ENCODE results near the gene NR2C2AP. TPM values are rescaled to one million over a fixed set of nuclear protein-coding genes. Genes with fewer than 3 reads are reported as not detected.

NR2C2AP gene
- total RNA-seq, 4 donors from 2014 or later, result 5.0 to 11.6 (median 8.7) TPM

DNA sequence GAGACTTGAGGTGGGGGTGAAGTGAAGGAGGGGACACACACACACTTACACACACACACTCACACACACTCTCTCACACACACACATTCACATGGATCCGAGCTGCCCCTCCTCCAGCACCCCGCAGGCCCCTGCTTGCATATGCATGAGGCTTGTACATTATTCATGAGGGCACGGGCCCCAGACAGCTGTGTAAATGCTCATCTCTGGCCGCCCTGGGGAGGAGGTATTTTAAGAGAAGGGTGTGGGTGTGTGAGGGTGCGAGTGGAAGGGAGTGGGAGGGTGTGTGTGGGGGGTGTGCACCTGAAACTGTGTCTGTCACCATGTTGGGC is 10.9 kb upstream of the NR2C2AP start:
- Histone ChIP-seq H3K9me3 (no peaks in the 10 kb centered on the region), H3K36me3 (no peaks in the 10 kb centered on the region), H3K4me1 (no peaks in the 10 kb centered on the region), H3K27me3 (peaks cover 0 to 24% of the 10 kb centered on the region in 2 donors), H3K4me3 (no peak overlapping the region), H3K27ac (no peak overlapping the region)
- TF ChIP-seq, protein P1, sequence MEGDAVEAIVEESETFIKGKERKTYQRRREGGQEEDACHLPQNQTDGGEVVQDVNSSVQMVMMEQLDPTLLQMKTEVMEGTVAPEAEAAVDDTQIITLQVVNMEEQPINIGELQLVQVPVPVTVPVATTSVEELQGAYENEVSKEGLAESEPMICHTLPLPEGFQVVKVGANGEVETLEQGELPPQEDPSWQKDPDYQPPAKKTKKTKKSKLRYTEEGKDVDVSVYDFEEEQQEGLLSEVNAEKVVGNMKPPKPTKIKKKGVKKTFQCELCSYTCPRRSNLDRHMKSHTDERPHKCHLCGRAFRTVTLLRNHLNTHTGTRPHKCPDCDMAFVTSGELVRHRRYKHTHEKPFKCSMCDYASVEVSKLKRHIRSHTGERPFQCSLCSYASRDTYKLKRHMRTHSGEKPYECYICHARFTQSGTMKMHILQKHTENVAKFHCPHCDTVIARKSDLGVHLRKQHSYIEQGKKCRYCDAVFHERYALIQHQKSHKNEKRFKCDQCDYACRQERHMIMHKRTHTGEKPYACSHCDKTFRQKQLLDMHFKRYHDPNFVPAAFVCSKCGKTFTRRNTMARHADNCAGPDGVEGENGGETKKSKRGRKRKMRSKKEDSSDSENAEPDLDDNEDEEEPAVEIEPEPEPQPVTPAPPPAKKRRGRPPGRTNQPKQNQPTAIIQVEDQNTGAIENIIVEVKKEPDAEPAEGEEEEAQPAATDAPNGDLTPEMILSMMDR (IDR thresholded peaks at IDR 0.05), result no peak
- no peak for TF ChIP-seq POLR2A (IDR thresholded peaks at IDR 0.05)
- DNase-seq, result no peak

DNA sequence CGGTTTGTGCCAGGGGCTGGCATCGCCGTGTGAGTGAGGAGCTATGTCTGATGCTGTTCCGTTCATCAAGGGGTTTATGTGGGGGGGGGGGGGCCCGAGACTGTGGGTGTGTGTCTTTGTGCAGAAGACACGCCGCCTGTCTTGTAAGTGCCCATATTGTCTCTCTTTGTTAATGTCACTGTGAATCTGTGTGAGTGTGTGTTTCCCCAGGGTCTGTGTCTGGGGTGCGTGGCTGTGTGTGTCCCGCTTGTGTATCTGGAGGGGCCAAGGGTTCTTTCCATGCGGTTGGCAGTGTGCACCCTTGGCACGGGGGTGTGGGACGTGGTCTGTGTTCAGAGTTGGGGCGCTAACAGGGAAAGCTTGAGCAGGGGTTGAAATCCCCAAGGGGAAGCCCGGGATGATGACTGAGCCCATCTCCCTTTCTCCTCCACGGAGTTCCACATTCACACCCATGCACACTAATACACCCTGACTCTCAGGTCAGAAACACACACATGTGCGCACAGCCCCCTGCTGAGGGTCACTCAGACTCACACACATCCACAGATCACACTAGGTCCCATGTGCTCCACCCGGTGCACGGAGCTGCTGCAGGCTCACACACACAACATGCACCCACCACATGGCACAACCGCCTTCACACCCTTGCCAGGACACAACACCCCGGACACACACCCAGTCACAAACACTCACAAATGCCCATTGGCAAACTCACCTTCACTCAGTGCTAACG is 10.4 kb upstream of the NR2C2AP start:
- TF ChIP-seq, protein P1 (IDR thresholded peaks at IDR 0.05), result no peak
- TF ChIP-seq POLR2A (IDR thresholded peaks at IDR 0.05), result no peak
- Histone ChIP-seq H3K36me3 (no peaks in the 10 kb centered on the region), H3K27ac (no peak overlapping the region), H3K4me1 (no peaks in the 10 kb centered on the region), H3K9me3 (no peaks in the 10 kb centered on the region), H3K4me3 (no peak overlapping the region), H3K27me3 (peaks cover 0 to 24% of the 10 kb centered on the region in 2 donors)
- no peak for DNase-seq

DNA sequence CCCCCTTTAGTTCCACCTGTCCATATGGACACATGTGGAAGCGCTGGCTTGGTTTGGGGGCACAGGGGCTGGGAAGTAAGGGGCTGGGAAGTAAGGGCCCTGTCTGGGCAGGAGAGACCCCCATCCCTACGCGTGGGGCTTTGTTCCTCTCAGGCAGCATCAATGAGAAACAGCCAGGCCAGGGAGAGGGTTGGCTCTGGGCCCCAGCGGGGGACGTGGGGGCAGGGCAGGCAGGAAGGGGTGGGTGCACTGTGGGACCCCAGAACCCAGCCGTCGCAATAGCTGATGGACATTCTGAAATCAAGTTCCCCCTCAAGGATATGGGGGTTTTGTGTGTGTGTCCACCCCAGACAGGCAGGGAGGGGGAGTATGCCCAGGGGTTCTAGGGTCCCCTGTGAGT is 9.7 kb upstream of the NR2C2AP start:
- H3K36me3 ChIP-seq, result no peaks in the 10 kb centered on the region
- no peaks in the 10 kb centered on the region for H3K9me3 ChIP-seq
- DNase-seq, result no peak
- no peak for TF ChIP-seq POLR2A (IDR thresholded peaks at IDR 0.05)
- TF ChIP-seq, protein P1 (IDR thresholded peaks at IDR 0.05), result no peak
- H3K27me3 ChIP-seq, result peaks cover 0 to 24% of the 10 kb centered on the region in 2 donors
- no peak overlapping the region for H3K4me3 ChIP-seq
- H3K4me1 ChIP-seq, result no peaks in the 10 kb centered on the region
- no peak overlapping the region for H3K27ac ChIP-seq

DNA sequence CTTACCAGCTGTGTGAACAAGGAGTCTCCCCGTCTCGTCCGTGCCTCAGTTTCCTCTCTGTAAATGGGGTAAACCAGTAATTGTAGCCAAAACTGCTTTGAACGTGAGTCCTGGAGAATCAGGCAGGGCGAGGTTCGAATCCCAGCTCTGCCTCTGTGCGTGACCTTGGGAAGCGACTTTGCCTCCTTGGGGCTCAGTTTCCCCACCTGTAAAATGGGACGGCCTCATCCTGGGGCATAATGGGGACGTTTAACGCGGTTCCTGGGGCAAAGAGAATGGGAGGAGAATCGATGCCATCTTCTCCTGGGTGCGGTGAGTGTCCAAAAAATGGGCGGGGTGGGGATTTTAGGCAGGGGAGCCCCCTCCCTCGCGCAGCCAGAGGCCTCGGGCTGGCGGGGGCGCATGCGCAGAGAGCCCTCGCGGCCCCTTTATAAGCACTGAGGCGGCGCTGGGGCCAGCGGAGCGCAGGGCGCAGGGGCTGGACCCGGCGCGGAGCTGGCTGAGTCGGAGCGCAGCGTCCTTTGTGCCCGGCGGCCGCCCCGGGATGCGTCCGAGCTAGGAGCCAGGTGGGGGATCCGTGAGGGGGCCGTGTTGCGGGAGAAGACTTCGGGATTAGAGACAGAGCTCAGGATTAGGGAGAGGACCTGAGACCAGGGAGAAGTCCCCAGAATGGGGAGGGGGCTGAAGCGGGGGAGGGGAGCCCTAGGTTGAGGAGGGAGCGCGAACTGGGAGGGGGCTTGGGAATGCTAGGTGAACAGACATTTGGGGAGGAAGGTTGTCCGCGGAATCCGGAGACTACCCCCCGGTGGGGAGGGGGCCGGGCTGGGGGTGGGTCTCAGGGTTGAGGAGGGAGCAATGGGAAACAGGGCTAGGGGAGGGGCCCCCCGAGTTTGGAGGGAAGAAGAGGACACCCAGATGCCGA is 8.5 kb upstream of the NR2C2AP start, which contains the start of gene NCAN:
Gene NCAN, plus strand, starts transcription at position 460 of the 922 bp plus-strand sequence. CDS start 4,996 bp downstream, outside the sequence.
- Histone ChIP-seq H3K4me3 (no peak within 1 kb of the TSS), H3K9me3 (no peaks in the 10 kb centered on the region), H3K27ac (no peak within 1 kb of the TSS), H3K36me3 (no peaks in the 10 kb centered on the region), H3K4me1 (no peaks in the 10 kb centered on the region), H3K27me3 (peaks cover 0 to 24% of the 10 kb centered on the region in 2 donors)
- no peak for DNase-seq
- TF ChIP-seq, protein P1 (IDR thresholded peaks at IDR 0.05), result no peak
- no peak for TF ChIP-seq POLR2A (IDR thresholded peaks at IDR 0.05)

DNA sequence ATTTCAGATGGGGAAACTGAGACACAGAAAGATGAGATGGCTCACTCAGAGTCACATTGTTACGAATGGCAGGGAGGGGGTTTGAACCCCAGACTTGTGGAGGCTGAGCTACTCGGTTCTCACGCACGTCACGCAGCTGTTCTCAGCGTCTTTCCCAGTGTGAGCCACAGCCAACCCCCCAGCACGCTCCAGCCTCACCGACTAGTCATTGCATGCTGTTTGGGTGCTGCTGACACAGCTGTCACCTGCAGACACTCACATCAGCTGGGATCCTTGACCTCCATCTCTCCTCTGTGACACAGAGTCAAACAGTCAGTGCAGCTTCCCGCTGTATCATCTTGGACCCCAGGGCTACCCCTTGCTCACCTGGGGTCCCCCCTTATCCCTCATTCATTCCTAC is 6.2 kb upstream of the NR2C2AP start:
- TF ChIP-seq, protein P1 (IDR thresholded peaks at IDR 0.05), result no peak
- TF ChIP-seq POLR2A (IDR thresholded peaks at IDR 0.05), result no peak
- H3K27me3 ChIP-seq, result peaks cover 0 to 21% of the 10 kb centered on the region in 2 donors
- no peak overlapping the region for H3K4me3 ChIP-seq

More for the DNA sequence above, 6.2 kb upstream of the NR2C2AP start:
- no peak for DNase-seq
- no peaks in the 10 kb centered on the region for H3K4me1 ChIP-seq
- no peaks in the 10 kb centered on the region for H3K9me3 ChIP-seq
- no peak overlapping the region for H3K27ac ChIP-seq
- H3K36me3 ChIP-seq, result no peaks in the 10 kb centered on the region

All from Peyer's patch (tissue), 4 donors.